ENCODE measurements around the gene HOXB3. TPM values are rescaled to one million over a fixed set of nuclear protein-coding genes. Genes with fewer than 3 reads are reported as not detected.

HOXB3 gene
- total and polyA plus RNA-seq, 2 of the 13 experiments (the other 11 are each of a cell fraction or from before 2014, with no cell fraction given) = not detected

DNA sequence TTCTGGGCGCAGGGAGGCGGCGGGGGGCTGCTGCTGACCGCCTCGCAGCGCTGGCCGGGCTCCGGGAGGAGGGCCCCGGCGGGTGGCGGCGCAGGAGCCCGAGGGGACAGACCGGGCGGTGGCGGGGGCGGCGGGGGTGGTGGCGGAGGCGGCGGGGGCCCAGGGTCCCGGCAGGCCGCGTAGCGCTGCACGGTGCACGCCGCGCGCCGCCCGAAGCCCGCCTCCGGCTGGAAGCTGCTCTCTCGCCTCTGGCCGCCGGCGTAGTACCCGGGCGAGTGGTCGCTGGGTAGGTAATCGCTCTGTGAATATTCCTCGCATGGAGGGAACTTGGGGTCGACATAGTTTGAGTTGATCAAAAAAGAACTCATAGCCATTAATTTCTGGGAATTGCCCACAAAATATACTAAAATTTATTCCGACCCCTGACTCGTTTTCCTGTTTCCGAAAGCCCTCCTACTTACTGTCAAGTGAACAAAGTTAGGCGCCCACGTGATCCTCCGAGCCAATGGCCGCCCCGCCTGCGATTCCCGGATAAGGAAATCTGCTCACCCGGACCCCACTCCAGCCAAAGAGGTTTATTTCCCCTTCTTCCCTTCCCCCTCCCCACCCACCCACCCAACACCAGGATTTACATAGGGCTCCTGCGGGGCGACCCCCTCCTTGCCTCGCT, 12.0 kb downstream of the HOXB3 start, which contains the start of gene HOXB4:
HOXB4 (minus strand) TSS at position 405 of the 670 bp plus-strand sequence; CDS start at position 374, 31 bp downstream.
- DNase-seq (ENCODE audit: low spot score) = no peak
- intact Hi-C loops (cut with micrococcal nuclease; ENCODE audit: unreplicated experiment) = no loop called here
- TF ChIP-seq NCOR1 (IDR thresholded peaks at IDR 0.05; ENCODE audit: borderline replicate concordance, low read length) (no peak), ELF3 (CRISPR knock-in tag; IDR thresholded peaks at IDR 0.05) (no peak), RERE (CRISPR knock-in tag; IDR thresholded peaks at IDR 0.05; ENCODE audit: low read depth) (no peak), NFE2L1 (CRISPR knock-in tag; IDR thresholded peaks at IDR 0.05; ENCODE audit: borderline replicate concordance) (no peak), CEBPB (IDR thresholded peaks at IDR 0.05; ENCODE audit: borderline replicate concordance, low read depth, low read length) (no peak), ZNF276 (CRISPR knock-in tag; IDR thresholded peaks at IDR 0.05; ENCODE audit: low read depth) (no peak), ZNF558 (CRISPR knock-in tag; IDR thresholded peaks at IDR 0.05; ENCODE audit: borderline replicate concordance) (no peak), FOXJ3 (CRISPR knock-in tag; IDR thresholded peaks at IDR 0.05; ENCODE audit: borderline replicate concordance) (no peak), RNF2 (conservative IDR thresholded peaks at IDR 0.05; ENCODE audit: low read depth) (no peak), TOPORS (CRISPR knock-in tag; IDR thresholded peaks at IDR 0.05) (no peak), ATF1 (CRISPR knock-in tag; IDR thresholded peaks at IDR 0.05) (no peak), PHF8 (CRISPR knock-in tag; IDR thresholded peaks at IDR 0.05) (no peak), SALL2 (CRISPR knock-in tag; IDR thresholded peaks at IDR 0.05) (no peak), ZNF382 (CRISPR knock-in tag; IDR thresholded peaks at IDR 0.05; ENCODE audit: borderline replicate concordance) (no peak), TBP (CRISPR knock-in tag; IDR thresholded peaks at IDR 0.05) (no peak)
- TF ChIP-seq, protein P1, sequence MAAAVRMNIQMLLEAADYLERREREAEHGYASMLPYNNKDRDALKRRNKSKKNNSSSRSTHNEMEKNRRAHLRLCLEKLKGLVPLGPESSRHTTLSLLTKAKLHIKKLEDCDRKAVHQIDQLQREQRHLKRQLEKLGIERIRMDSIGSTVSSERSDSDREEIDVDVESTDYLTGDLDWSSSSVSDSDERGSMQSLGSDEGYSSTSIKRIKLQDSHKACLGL (CRISPR knock-in tag; IDR thresholded peaks at IDR 0.05) = no peak
- TF ChIP-seq, protein P2, sequence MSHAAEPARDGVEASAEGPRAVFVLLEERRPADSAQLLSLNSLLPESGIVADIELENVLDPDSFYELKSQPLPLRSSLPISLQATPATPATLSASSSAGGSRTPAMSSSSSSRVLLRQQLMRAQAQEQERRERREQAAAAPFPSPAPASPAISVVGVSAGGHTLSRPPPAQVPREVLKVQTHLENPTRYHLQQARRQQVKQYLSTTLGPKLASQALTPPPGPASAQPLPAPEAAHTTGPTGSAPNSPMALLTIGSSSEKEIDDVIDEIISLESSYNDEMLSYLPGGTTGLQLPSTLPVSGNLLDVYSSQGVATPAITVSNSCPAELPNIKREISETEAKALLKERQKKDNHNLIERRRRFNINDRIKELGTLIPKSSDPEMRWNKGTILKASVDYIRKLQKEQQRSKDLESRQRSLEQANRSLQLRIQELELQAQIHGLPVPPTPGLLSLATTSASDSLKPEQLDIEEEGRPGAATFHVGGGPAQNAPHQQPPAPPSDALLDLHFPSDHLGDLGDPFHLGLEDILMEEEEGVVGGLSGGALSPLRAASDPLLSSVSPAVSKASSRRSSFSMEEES (CRISPR knock-in tag; IDR thresholded peaks at IDR 0.05) = no peak

More for the DNA sequence above, 12.0 kb downstream of the HOXB3 start, which contains the start of gene HOXB4:
- H3K4me2 ChIP-seq (ENCODE audit: low read depth, low read length) = no peak within 1 kb of the TSS
- no peaks in the 10 kb centered on the region for H3K9me3 ChIP-seq (ENCODE audit: low read length)
- H3K9ac ChIP-seq (ENCODE audit: insufficient read depth, low read depth, low read length) = no peak within 1 kb of the TSS
- POLR2A ChIA-PET = no interaction called here
- CTCF ChIA-PET (ENCODE audit: low intra/inter-chr PET ratio, low total read pairs) = no interaction called here
- FAIRE-seq (no peak), ATAC-seq (no peak)
- H3K36me3 ChIP-seq (replicated peaks in 1 of 2; ENCODE audit: control insufficient read depth in 1 of 2, insufficient read depth in 2 of 2, low read length in 2 of 2) = no peaks in the 10 kb centered on the region
- H3K4me3 ChIP-seq (replicated peaks in 1 of 3; ENCODE audit: insufficient read depth in 1 of 3, low read depth in 2 of 3, low read length in 3 of 3) = no peak within 1 kb of the TSS
- H3K27ac ChIP-seq (ENCODE audit: extremely low read length, insufficient read depth, low read length) = no peak within 1 kb of the TSS
- no peak within 1 kb of the TSS for H2AFZ ChIP-seq (ENCODE audit: low read length)
- in situ Hi-C loops (cut with HindIII; ENCODE audit: extremely low pct_ligation_motif_present, low pct_unique_long_range_greater_than_20kb) = no loop called here
- 49% methylated on average over 46 of the region's 58 CpGs for WGBS (ENCODE audit: low lambda C conversion rate)
- H3K79me2 ChIP-seq (ENCODE audit: insufficient read depth, low read length) = no peaks in the 10 kb centered on the region
- no peaks in the 10 kb centered on the region; the same call in 1 of the 2 replicates for H4K20me1 ChIP-seq (ENCODE audit: insufficient read depth, low read length)
- BruUV-seq (replicated peaks) = no TSS peak
- H3K4me1 ChIP-seq (ENCODE audit: insufficient read depth, low read length) = no peaks in the 10 kb centered on the region
- peaks cover 34 to 89% of the 10 kb centered on the region in 2 experiments for H3K27me3 ChIP-seq (ENCODE audit: control insufficient read depth in 1 of 2, insufficient read depth in 2 of 2, low read length in 2 of 2)
